Fibroblast of skin of left quadriceps (primary cell): ENCODE measurements around the gene ROBO1.
"Not testable (repeated sequence)": the region's sequence is repeated elsewhere in the genome, so short reads cannot be mapped to it uniquely, and the experiment has no call there.

Experiments used
- DNase-seq, 2 experiments: peaks; one replicate each; pipeline ENCODE4 v3.0.0-alpha.2; 2013; ENCODE audit warnings: low read depth in 2 of 2

Gene ROBO1

GRCh38 chr3:78749056-78749455 is 1018.7 kb downstream of the ROBO1 start:
- no peak for DNase-seq

DNA sequence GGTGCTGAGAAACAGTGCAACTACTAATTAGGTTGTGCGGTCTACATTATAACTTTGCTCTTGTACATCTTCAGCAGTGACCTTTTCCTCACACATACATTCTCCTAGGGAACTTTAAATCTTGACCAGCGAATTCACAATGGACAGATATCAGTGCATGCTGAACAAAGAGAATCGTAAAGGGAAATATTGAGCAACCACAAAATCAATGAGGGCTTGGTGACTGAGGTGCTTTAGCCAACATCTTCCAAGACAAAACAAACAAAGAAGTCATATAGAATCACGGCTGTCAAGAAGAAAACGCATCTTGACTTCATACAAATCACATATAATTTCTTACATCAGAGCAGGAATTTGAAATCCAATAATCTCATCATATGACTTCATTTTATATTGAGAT is 1022.0 kb downstream of the ROBO1 start:
- DNase-seq: no peak

GRCh38 chr3:78742491-78742890 is 1025.3 kb downstream of the ROBO1 start:
- DNase-seq: no peak

DNA sequence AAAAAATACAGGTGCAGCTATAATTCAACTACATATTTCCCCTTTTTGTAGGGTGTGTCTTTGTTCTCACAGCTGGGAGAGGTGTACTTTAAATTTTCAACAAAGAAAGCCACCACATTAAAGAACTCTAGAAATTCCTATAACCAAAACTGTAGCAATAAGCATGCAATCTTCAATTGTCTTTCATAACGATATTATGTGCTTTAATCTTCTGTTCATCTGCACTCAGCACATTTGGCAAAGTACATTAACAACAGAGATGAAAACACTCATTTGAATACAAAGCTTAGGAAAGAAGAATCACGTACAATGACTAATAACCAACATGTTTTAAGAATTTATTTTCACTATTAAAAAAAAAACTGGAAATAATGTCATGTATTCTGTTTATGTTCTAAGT is 1025.8 kb downstream of the ROBO1 start:
- no peak for DNase-seq

GRCh38 chr3:78741066-78741645 is 1026.6 kb downstream of the ROBO1 start:
- no peak for DNase-seq

- DNase-seq: no peak
These were observed 1029.0 kb downstream of the ROBO1 start for GRCh38 chr3:78738833-78739232.

DNA sequence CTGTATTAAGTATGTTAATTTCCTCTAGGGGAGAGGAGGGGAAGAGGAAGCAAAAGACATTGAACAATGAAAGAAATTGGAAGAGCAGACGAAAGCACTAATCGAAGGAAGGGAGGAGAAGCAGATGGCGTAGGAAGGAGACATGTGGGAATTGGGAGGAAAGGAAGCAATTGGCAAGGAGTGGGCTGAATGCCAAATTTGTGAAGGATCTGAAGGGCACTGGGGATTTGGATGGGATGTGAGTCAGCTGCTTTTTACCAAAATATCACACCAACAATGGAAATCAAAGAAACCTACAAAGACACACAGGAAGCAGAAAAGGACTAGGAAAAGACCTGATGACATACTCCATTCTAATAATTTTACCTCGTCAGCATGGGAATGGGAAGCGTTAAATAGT is 1029.8 kb downstream of the ROBO1 start:
- no peak for DNase-seq

DNA sequence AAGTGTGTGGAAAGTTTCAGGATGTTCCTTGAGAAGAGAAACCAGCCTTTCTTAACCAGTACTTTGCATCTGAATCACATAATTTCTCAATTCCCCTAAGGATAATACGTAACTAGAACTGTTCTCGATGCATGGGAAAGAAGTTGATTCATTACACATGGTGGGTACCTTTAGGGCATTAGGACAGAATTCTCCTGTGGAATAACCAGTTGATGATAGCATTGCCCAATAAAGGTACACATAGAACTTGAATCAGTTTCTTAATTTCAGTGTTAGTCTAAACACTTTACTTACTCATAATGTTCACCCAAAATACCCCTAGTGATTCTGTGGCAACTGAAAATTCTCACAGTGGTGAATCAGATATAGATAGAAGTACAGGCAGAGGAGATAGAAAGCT is 1030.9 kb downstream of the ROBO1 start:
- DNase-seq: no peak

DNA sequence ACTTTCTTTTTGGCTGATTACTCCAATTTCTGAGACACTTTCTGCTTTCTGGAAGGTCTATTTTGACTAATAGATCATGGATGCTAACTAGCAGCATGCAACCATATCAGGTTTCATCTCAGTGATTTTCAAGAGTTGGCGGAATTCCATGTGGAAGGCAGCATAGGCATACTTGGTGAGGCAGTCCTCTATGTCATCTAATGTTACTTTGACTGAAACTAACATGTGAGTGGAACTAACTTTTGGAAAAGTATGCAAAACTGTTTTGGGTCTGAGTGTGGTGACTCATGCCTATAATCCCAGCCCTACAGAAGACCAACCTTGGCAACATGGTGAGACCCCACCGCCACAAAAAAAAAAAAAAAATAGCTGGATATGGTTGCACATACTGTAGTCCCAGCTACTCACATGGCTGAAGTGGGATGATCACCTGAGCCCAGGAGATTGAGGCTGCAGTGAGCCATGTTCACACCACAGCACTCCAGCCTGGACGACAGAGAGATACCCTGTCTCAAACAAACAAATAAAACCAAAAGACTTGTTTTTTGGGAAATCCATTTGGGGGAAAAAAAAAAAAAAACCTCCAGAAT is 1033.7 kb downstream of the ROBO1 start:
- DNase-seq: peak; percentile 70 to 71

DNA sequence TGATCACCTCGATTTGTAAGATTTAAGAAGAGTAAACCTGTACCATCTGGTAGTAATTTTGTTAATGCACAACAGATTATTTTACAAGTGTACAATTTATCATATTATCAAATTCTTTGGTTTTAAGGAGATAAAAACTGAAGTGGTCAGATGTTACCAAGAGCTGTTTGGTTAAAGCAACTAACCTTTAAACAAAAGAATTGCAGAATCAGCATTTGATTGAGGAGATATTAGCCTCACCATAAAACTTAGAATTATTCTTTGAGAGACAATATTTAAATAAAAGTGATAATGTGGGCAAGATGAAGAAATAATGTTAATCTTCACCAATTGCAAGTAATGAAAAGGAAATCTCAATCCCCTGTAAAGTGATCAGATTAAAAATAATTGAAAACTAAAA is 1034.9 kb downstream of the ROBO1 start:
- no peak for DNase-seq

DNA sequence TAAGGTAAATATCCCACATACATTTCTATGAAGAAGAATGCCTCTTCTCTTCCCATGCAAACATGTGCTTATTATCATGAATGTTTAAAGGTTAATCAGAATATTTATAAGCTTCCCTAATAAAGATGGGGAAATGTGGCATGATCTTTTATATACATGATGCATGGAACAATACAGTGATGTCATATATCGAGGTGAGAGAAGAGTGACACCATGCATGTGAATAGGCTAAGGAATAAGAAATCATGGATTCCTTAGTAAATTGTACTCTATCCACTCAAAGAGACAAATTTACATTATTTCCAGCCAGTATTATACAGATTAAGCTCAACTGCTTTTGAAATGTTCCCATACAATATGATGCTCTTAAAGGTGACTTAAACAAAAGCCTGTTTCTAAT is 1035.3 kb downstream of the ROBO1 start:
- no peak for DNase-seq

DNA sequence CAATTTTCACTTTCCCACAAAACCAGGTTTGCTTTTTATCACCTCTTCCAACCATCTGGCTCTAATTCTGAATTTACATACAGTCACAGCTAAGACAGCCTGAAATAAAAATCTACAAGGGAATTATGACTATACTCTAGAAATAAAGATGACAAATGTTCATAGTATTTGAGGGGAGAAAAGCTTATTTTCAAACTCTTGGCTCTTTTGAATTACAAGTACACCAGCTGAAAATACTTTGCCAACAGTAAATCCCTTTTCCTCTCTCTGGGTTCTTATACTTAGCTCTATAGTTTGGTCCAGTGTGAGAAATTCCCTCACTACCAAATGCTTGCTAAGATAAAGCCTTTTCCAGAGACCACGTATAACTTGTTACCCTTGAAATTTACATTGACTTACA is 1037.9 kb downstream of the ROBO1 start:
- DNase-seq: no peak

DNA sequence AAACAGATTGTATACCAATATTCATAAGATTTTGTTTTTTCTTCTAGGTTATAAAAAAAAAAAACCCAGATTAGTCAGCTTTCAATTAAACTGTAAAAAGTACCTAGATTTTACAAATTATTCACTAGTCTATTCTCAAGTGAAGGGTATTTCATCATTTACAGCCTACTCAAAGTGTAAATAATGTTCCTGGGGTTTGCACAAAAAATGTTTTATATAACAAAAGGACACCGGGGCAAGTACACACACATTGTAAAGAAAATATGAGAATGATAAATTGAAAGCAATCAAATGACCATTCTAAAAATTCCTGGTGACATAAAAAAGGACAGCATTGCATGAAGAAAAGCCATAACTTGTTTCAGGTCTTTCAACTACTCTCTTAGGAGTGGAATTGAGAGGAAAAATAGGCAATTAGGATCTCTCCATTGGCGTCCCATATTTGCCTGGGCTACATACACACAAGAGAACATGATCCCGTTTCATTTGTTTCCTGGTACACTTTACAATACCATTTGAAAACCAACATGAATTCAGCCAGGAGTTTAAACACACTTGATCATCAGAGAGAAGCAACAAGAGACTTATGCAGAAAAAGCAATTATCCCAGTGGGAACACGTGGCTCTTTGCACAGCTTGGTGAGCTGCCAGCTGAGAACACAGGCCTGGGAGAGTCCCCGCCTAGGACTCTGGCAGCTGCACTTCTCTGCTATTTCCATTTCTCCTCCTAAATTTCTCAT is 1039.2 kb downstream of the ROBO1 start:
- peak; percentile 35 to 37 for DNase-seq

- DNase-seq: no peak
These were observed 1041.3 kb downstream of the ROBO1 start for GRCh38 chr3:78726545-78726944.

DNA sequence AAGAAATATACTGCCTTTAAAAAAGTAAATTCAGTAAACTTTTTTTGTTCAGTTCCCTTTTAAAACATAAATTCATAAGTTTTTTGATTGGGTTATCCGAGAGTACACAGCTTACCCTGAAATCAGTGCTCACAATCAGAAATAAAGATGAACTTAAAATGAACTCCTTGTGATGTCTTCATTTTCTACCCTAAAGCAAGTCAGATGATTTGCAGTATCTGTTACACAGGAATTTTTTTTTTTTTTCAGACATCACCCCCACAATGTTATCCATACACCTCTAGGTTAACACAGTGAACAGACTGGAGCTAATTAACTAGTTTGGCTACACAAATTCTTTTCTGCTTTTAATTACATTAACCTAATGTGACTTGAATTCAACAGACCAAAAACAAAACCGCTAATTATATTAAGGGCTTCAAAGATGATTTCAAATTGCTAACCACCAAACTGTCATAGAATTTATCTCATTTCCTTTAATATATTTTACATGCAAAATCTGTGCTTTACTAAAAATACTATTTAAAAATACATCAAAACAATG is 1042.0 kb downstream of the ROBO1 start:
- no peak for DNase-seq

DNA sequence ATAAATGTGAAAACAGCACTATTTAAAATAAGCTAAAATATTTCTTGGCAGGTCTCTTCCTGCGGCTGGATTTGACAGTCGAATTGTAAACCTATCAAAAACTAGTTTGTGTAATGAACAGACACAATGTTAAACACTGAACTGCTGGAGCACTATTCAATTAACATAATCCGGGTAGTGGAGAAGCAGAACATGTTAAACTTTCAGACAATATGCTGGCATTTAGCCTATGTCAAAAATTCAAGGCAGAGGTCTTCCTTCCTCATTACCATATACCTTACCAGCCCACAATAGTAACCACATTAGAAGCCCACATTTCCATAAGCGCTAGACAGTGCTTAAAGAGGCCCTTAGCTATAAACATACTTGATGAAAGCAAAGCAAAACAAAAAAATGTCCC is 1042.9 kb downstream of the ROBO1 start:
- DNase-seq: no peak

- DNase-seq: not testable (repeated sequence)
These were observed 1043.4 kb downstream of the ROBO1 start for GRCh38 chr3:78724364-78724763.

GRCh38 chr3:78721771-78722543 is 1045.8 kb downstream of the ROBO1 start:
- no peak for DNase-seq

GRCh38 chr3:78718707-78719106 is 1049.1 kb downstream of the ROBO1 start:
- no peak for DNase-seq

DNA sequence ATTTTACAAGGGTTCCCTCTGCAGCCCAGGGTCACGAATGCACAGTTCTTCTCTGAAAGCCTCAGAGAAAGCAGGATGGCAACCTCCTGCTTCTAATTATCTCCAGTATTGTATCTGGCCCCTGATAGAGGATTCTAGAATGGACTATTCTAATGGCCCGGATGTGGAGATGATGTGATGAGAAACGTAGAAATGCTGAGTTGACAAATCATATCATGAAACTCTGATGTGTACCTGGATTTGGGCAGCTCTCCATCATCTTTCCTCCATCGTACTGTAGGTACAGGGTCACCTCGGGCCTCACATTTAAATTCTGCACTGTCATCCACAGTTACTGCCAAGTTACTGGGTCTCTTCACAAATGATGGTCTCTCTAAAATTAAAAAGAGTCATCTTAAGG is 1050.8 kb downstream of the ROBO1 start:
- DNase-seq: no peak

DNA sequence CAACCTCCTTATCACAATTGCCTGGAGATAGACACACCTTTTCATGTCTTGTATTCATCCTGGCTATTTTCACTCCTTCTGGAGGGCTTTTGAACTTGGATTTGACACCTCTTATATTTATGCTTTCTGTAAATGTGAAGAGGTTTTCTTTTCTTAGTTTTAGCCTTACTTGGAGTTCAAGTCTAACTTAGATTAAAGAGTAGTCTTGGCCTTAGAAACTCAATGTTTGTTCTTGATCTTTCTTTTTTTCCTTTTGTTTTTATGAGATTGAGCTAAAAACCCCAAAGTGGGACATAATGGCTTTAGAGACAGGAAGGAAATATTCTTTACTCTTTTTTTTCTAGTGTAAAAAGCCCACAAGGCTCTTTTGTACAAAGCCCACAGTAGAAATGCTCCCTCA is 1054.9 kb downstream of the ROBO1 start:
- DNase-seq: no peak

DNA sequence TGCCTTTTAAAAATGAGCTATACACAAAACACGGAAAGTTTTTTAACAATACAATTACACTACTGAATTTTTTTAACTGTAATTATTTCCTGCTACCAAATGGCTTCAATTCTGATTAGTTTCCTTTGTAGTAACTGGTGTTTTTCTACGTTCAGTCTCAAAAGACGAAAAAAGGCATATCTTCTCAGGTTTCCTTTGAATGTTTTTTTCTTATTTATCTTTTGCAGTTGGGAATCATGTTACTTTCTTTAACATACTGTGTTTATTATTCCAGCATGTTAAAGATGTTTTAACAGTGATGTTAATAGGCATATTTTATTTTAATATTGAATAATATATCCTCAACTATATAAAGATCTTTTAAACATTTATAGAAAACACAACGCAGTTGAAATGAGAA is 1055.5 kb downstream of the ROBO1 start:
- no peak for DNase-seq
